Duodenal mucosa (tissue), 2 donors: ENCODE data around the gene CDH8.

Experiments used
- H3K27ac ChIP-seq: one replicate; pipeline ENCODE4 v1.7.0; 2013; ENCODE audit warnings: low read depth, low read length
- H3K27me3 ChIP-seq, 2 donors: one replicate each; pipeline ENCODE4 v1.7.0; 2013; ENCODE audit warnings: low read length in 2 of 2, control low read depth in 1 of 2; ENCODE audit not compliant: insufficient read depth in 2 of 2, control insufficient read depth in 1 of 2
- H3K36me3 ChIP-seq, 2 donors: one replicate each; pipeline ENCODE4 v1.7.0; 2013; ENCODE audit warnings: low read length in 2 of 2, control low read depth in 1 of 2; ENCODE audit not compliant: insufficient read depth in 2 of 2, control insufficient read depth in 1 of 2
- H3K4me1 ChIP-seq, 2 donors: one replicate each; pipeline ENCODE4 v1.7.0; 2013; ENCODE audit warnings: low read length in 2 of 2, control low read depth in 1 of 2; ENCODE audit not compliant: insufficient read depth in 2 of 2, control insufficient read depth in 1 of 2
- H3K4me3 ChIP-seq, 2 donors: one replicate each; pipeline ENCODE4 v1.7.0; 2013; ENCODE audit warnings: low read length in 2 of 2, low read depth in 1 of 2
- H3K9ac ChIP-seq, 2 donors: one replicate each; pipeline ENCODE4 v1.7.0; 2013; ENCODE audit warnings: low read length in 2 of 2, low read depth in 1 of 2
- H3K9me3 ChIP-seq, 2 donors: one replicate each; pipeline ENCODE4 v1.7.0; 2013; ENCODE audit warnings: low read length in 2 of 2, control low read depth in 1 of 2; ENCODE audit not compliant: control insufficient read depth in 1 of 2

The CDH8 gene

DNA sequence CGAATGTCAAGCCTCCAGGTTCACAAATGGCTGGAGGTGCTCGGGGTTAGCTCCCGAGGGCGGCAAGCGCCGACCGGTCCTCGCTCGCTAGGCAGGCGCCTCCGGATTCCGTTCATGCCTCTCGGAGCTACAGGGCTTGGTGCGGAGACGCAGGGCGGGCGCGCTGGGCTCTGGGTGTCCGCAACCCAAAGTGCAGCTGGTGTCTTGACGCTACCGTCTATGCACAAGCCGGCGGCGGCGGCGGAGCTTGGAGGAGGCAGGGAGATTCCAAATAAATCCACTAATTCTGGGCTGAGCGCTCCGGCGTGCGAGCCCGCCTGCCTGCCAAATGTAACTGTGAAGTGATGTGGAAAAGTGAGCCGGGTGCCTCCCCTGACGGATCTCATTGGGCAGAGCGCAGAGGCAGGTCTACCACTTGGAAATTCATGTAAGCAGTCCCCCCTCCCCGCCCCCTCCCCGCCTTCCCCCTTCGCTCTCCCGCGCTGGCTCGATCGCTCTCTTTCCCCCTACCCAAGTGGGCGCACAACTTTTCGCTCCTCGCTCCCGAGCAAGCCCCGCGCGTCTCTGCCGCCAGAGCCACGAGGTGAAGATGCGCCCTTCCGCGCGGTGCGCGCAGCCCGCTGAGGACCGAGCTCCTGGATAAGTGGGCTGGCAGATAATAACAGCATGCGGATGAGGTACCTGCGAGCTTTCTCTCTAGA is at the start of gene CDH8:
Gene CDH8 (minus strand): TSS at position 338 of the 701 bp plus-strand sequence. CDS start 15,035 bp downstream, outside the sequence.
- peaks cover 0 to 5% of the 10 kb centered on the region in 2 donors for H3K9me3 ChIP-seq
- no peak within 1 kb of the TSS for H3K9ac ChIP-seq
- peaks cover 0 to 21% of the 10 kb centered on the region in 2 donors for H3K27me3 ChIP-seq
- no peak within 1 kb of the TSS for H3K4me3 ChIP-seq
- H3K4me1 ChIP-seq, result no peaks in the 10 kb centered on the region
- H3K27ac ChIP-seq, result no peak within 1 kb of the TSS
- no peaks in the 10 kb centered on the region for H3K36me3 ChIP-seq

DNA sequence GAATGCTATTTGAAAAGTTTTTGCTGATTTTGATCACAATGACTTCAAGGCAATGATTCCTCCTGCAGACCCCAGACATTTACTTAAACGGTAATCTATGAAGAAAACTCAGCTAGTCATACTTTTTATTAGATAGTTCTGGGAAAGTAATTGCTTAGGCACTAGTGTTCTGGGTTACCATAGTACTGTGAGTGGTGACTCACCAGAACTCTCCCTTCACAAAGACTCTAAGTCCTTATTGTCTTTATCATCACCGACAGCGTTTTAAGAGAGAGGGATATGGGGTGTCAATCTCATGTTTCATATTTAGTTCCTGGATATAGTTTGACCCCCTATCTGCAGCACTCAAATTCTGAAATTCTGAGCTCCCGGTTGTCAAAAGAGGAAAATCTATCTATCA is 43.0 kb upstream of the CDH8 start:
- H3K27ac ChIP-seq, result no peak overlapping the region

GRCh38 chr16:62077998-62078397 is 41.8 kb upstream of the CDH8 start:
- H3K36me3 ChIP-seq, result no peaks in the 10 kb centered on the region
- no peaks in the 10 kb centered on the region for H3K4me1 ChIP-seq
- H3K4me3 ChIP-seq, result no peak overlapping the region
- peaks cover 3 to 4% of the 10 kb centered on the region in 2 donors for H3K9me3 ChIP-seq
- H3K27me3 ChIP-seq, result no peaks in the 10 kb centered on the region
- no peak overlapping the region for H3K27ac ChIP-seq
- H3K9ac ChIP-seq, result no peak overlapping the region

More for the DNA sequence above, 43.0 kb upstream of the CDH8 start:
- no peak overlapping the region for H3K4me3 ChIP-seq
- no peaks in the 10 kb centered on the region for H3K4me1 ChIP-seq
- no peaks in the 10 kb centered on the region for H3K36me3 ChIP-seq
- H3K9me3 ChIP-seq, result peaks cover 3 to 6% of the 10 kb centered on the region in 2 donors
- H3K27me3 ChIP-seq, result no peaks in the 10 kb centered on the region
- H3K9ac ChIP-seq, result no peak overlapping the region

DNA sequence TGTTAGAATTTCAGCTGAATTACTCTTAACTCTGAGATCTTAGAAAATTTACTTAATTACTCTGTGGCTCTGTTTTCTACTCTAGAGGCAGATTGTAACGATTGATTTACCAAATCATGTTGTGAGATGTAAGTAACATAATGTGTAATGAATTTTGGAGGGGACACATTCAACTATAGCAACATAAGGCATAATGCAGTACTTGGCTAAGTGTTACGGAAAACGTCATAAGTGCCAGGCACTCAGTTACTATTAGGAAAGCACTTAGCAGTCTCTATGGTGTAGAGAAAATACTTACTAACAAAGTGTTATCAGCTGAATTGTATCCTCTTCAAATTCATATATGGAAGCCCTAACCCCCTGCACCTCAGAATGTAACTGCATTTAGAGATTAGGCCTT is 40.6 kb upstream of the CDH8 start:
- Histone ChIP-seq H3K4me3 (no peak overlapping the region), H3K27ac (no peak overlapping the region), H3K9ac (no peak overlapping the region), H3K9me3 (peaks cover 3 to 4% of the 10 kb centered on the region in 2 donors), H3K4me1 (no peaks in the 10 kb centered on the region), H3K27me3 (no peaks in the 10 kb centered on the region), H3K36me3 (no peaks in the 10 kb centered on the region)

- no peak overlapping the region for H3K4me3 ChIP-seq
- H3K9ac ChIP-seq, result no peak overlapping the region
- H3K9me3 ChIP-seq, result peaks cover 0 to 4% of the 10 kb centered on the region in 2 donors
- no peaks in the 10 kb centered on the region for H3K36me3 ChIP-seq
- H3K27ac ChIP-seq, result no peak overlapping the region
- no peaks in the 10 kb centered on the region for H3K27me3 ChIP-seq
- H3K4me1 ChIP-seq, result no peaks in the 10 kb centered on the region
Measured at GRCh38 chr16:62068747-62069146, 32.5 kb upstream of the CDH8 start.

DNA sequence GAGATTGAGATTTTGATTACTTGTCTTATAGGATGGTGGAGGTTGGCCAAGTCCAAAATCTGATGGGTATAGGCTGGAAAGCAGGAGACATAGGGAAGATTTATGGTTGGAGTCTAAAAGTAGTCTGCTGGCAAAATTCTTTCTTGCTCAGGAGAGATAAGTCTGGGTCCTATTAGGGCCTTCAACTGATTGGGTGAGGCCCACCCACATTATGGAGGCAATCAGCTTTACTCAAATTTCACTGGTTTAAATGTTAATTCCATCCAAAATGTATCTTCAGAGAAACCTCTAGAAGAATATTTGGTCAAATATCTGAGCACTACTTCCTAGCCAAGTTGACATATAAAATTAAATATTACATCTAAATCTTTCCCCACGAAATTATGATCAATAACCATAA is 31.7 kb upstream of the CDH8 start:
- H3K27me3 ChIP-seq, result no peaks in the 10 kb centered on the region
- H3K27ac ChIP-seq, result no peak overlapping the region
- H3K36me3 ChIP-seq, result no peaks in the 10 kb centered on the region
- no peaks in the 10 kb centered on the region for H3K4me1 ChIP-seq
- H3K4me3 ChIP-seq, result no peak overlapping the region
- H3K9me3 ChIP-seq, result peaks cover 0 to 4% of the 10 kb centered on the region in 2 donors
- no peak overlapping the region for H3K9ac ChIP-seq

DNA sequence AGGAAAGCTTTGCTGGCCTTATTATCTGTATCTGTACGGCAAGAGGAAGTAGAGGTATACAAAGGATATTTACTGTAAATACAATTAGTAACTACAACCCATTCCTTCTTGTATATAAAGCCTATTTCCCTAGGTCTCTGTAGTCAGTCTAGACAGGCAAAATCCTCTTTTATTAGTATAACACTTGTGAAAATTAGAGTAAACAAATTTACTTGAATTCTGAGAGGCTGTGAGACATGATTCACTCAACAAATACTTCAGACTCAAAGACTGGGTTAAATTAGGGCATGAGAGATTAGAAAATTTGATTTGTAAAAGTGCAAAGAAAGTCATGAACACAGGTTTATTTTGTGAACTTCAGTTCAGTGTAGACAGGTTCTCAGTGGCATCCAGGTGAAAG is 30.9 kb upstream of the CDH8 start:
- Histone ChIP-seq H3K4me1 (no peaks in the 10 kb centered on the region), H3K4me3 (no peak overlapping the region), H3K9ac (no peak overlapping the region), H3K9me3 (peaks cover 0 to 4% of the 10 kb centered on the region in 2 donors), H3K27ac (no peak overlapping the region), H3K27me3 (no peaks in the 10 kb centered on the region), H3K36me3 (no peaks in the 10 kb centered on the region)

GRCh38 chr16:62066747-62067146 is 30.5 kb upstream of the CDH8 start:
- H3K4me3 ChIP-seq, result no peak overlapping the region
- H3K27me3 ChIP-seq, result no peaks in the 10 kb centered on the region
- H3K27ac ChIP-seq, result no peak overlapping the region
- H3K9ac ChIP-seq, result no peak overlapping the region
- H3K36me3 ChIP-seq, result no peaks in the 10 kb centered on the region
- no peaks in the 10 kb centered on the region for H3K4me1 ChIP-seq
- H3K9me3 ChIP-seq, result peaks cover 0 to 4% of the 10 kb centered on the region in 2 donors

DNA sequence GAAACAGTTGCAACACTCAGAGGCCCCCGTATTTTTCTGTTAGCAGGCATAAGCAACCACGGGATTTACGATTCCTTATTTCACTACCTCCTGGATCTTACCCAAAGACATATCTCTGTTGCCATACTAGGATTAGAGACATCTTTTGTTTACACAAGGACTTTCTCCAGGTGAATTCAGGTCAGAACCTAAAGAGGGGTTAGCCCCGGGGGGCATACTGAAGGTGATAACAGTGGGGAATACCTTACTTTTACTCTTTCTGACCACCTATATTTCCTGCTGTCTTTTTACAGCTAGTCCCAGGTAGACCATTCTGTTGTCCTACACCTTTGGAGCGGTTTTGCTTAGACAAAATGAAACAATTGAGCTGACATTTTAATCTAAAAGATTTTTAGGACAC is 27.9 kb upstream of the CDH8 start:
- Histone ChIP-seq H3K36me3 (no peaks in the 10 kb centered on the region), H3K9me3 (peaks cover 0 to 4% of the 10 kb centered on the region in 2 donors), H3K4me3 (no peak overlapping the region), H3K27ac (no peak overlapping the region), H3K9ac (no peak overlapping the region), H3K27me3 (no peaks in the 10 kb centered on the region), H3K4me1 (no peaks in the 10 kb centered on the region)

- Histone ChIP-seq H3K9ac (no peak overlapping the region), H3K27me3 (no peaks in the 10 kb centered on the region), H3K9me3 (peaks cover 0 to 2% of the 10 kb centered on the region in 2 donors), H3K4me1 (no peaks in the 10 kb centered on the region), H3K27ac (no peak overlapping the region), H3K4me3 (no peak overlapping the region), H3K36me3 (no peaks in the 10 kb centered on the region)
Measured at GRCh38 chr16:62060089-62060488, 23.9 kb upstream of the CDH8 start.
